Measurements from ENCODE around the gene DIP2C.

DNA sequence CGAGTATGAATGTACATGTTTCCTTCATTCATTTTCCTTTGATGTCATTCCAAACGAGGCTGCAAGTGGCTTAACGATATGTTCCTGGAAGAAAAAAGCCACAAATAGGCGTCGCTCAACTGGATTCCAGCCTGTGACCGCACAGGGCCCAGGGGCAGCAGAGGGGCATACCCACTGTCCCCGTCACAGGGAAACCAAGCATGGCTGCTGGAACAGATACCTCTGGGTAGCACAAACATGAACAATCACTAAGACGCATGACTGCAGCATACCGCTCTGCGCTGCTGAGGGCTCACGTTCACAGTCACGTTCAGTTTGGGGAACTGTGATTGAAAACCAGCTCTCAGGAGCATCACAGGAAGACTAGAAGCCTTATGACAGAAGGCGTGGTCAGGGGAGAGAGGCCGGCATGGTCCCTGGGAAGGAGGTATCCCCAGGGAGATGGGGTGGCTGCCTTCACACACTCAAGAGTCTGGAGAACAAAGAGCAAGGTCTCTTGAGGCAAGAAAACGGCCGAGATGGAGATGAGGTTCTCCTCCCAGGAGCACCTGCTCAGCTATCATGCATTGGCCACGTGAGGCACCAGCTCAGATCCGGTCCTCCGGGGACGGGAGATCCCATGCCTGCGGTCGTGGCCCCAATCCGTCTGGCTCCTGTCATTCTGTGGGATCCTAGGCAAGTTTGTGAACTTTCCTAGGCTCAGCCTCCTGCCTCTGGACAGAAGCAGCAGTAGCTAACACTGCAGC is 213.6 kb downstream of the DIP2C start:
- TF ChIP-seq, protein P1, sequence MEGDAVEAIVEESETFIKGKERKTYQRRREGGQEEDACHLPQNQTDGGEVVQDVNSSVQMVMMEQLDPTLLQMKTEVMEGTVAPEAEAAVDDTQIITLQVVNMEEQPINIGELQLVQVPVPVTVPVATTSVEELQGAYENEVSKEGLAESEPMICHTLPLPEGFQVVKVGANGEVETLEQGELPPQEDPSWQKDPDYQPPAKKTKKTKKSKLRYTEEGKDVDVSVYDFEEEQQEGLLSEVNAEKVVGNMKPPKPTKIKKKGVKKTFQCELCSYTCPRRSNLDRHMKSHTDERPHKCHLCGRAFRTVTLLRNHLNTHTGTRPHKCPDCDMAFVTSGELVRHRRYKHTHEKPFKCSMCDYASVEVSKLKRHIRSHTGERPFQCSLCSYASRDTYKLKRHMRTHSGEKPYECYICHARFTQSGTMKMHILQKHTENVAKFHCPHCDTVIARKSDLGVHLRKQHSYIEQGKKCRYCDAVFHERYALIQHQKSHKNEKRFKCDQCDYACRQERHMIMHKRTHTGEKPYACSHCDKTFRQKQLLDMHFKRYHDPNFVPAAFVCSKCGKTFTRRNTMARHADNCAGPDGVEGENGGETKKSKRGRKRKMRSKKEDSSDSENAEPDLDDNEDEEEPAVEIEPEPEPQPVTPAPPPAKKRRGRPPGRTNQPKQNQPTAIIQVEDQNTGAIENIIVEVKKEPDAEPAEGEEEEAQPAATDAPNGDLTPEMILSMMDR (conservative IDR thresholded peaks at IDR 0.05 in 1 of 2, IDR thresholded peaks at IDR 0.05 in 1 of 2; ENCODE audit: extremely low read depth in 1 of 2, insufficient read depth in 1 of 2, low read depth in 1 of 2, low read length in 2 of 2) = no peak
- no peak for TF ChIP-seq EZH2 (IDR thresholded peaks at IDR 0.05; ENCODE audit: borderline replicate concordance, low read length)

Measured in mammary epithelial cell (primary cell).